Ovary (tissue), 9 donors: ENCODE results near the gene TLL2. TPM values are rescaled to one million over a fixed set of nuclear protein-coding genes. Genes with fewer than 3 reads are reported as not detected.

ENCODE experiments used
- DNase-seq, 5 donors: peaks; one replicate each; pipeline ENCODE4 v3.0.0-alpha.2; 2019 to 2020
- H3K27ac ChIP-seq, 2 donors: fragments of 200-600 bp; one replicate each; pipeline versions ENCODE4 v1.5.1 to v1.8.0; 2019 to 2022
- H3K27me3 ChIP-seq: fragments of 200-600 bp; one replicate; pipeline ENCODE4 v1.8.0; 2022
- H3K36me3 ChIP-seq: fragments of 200-600 bp; sonication (generic); one replicate; pipeline ENCODE4 v1.5.1; 2019
- H3K4me1 ChIP-seq: one replicate; pipeline ENCODE4 v1.8.1; 2013; ENCODE audit warnings: mild to moderate bottlenecking, moderate library complexity; ENCODE audit not compliant: insufficient read depth
- H3K4me3 ChIP-seq: fragments of 200-600 bp; sonication (generic); one replicate; pipeline ENCODE4 v1.5.1; 2017
- H3K9me3 ChIP-seq, 2 donors: fragments of 200-600 bp in 1 of 2; sonication (generic) in 1 of 2; one replicate each; pipeline versions ENCODE4 v1.5.1 to v1.8.1; 2013 to 2019; ENCODE audit warnings: mild to moderate bottlenecking in 1 of 2, moderate library complexity in 1 of 2
- CTCF ChIP-seq, 3 donors: fragments of 450-650 bp in 2 of 3; fragments of 200-600 bp in 1 of 3; IDR thresholded peaks; one replicate each; pipeline versions ENCODE4 v1.5.1 to v1.8.0; 2016 to 2022; ENCODE audit warnings: antibody characterized with exemption in 3 of 3, mild to moderate bottlenecking in 1 of 3
- EP300 ChIP-seq: sonication (generic); formaldehyde crosslinking; IDR thresholded peaks from one replicate; pipeline ENCODE4 v1.6.1; 2017; ENCODE audit warnings: antibody characterized with exemption
- POLR2A ChIP-seq: fragments of 450-650 bp; IDR thresholded peaks from one replicate; pipeline ENCODE4 v1.6.1; 2017; ENCODE audit warnings: antibody characterized with exemption, mild to moderate bottlenecking, moderate library complexity
- WGBS, 3 donors: extraction: QIAGEN DNeasy Blood & Tissue Kit in 1 of 3; methylation state at CpG; one replicate each; pipeline versions ENCODE4 v1.1.5 to v1.1.7; 2013 to 2017; 5-methylcytosine and 5-hydroxymethylcytosine counted together
- intact Hi-C, 4 donors: fragments of 100-400 bp; cut with DNase I; formaldehyde crosslinking; loops; one replicate each; pipeline versions ENCODE4 v1.11.0 to v1.15.1; 2022 to 2023
- polyA plus RNA-seq, 2 donors: library from polyadenylated mRNA; stranded (reverse); fragments of 200-250 nt in 1 of 2; fragments of 350-450 nt in 1 of 2; fragmentation: Illumina TruSeq in 1 of 2; extraction: RNeasy Lipid Tissue Mini Kit (QIAGEN cat#74804) in 1 of 2; gene quantifications; one replicate each; pipeline ENCODE4 v1.2.3, GENCODE V29; 2013 to 2014
- total RNA-seq, 7 donors: library from RNA; depleted of rRNA in 2 of 7; stranded (reverse); fragments of >200 nt in 2 of 7; fragmentation: NEBNext Ultra II Directional in 3 of 7; extraction: Animal tissue kit (Norgen Biotek cat#: 25700) in 3 of 7; gene quantifications; one replicate each; pipeline versions ENCODE4 v1.1.0 to v1.2.4, GENCODE V29; 2016 to 2023
- donor health status: DM: no; HTN: no; CAD: no; lungs with moderate emphysema.
- donor health status: DM: no; HTN: no; CAD: no.
- donor health status: Bipolar disorder and iron deficiency.
- donor health status: DM: yes; HTN: yes; CAD: no.
- donor health status: DM: no; HTN: no; CAD: no.
- donor health status: DM: yes; HTN: yes; CAD: no.

TLL2 gene
- total and polyA plus RNA-seq, 9 donors: 0.07 to 0.68 (median 0.29) TPM; not detected in 1

DNA sequence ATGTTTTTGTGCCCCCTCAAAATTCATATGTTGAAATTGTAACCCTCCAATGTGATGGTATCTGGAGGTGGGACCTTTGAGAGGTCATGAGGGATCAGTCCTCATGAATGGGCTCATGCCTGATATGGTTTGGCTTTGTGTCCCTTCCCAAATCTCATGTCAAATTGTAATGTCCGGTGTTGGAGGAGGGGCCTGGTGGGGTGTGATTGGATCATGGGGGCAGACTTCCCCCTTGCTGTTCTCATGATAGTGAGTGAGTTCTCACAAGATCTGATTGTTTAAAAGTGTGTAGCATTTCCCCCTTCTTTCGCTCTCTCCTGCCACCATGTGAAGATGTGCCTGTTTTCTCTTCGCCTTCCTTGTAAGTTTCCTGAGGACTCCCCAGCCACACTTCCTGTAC is 53.4 kb downstream of the TLL2 start:
- Histone ChIP-seq H3K4me3 (no peak overlapping the region), H3K27ac (no peak overlapping the region), H3K27me3 (no peaks in the 10 kb centered on the region), H3K9me3 (no peaks in the 10 kb centered on the region), H3K4me1 (no peaks in the 10 kb centered on the region), H3K36me3 (no peaks in the 10 kb centered on the region)
- no peak for TF ChIP-seq CTCF (IDR thresholded peaks at IDR 0.05)
- no peak for DNase-seq
- intact Hi-C loops: no loop called here
- 95 to 98% (median 96%) methylated on average over 3 of the region's 3 CpGs for WGBS, 3 donors

- 74 to 82% (median 75%) methylated on average over 5 of the region's 5 CpGs for WGBS, 3 donors
- intact Hi-C loops: no loop called here
- Histone ChIP-seq H3K4me1 (no peaks in the 10 kb centered on the region), H3K9me3 (no peaks in the 10 kb centered on the region), H3K36me3 (no peaks in the 10 kb centered on the region), H3K27me3 (no peaks in the 10 kb centered on the region), H3K4me3 (no peak overlapping the region), H3K27ac (no peak overlapping the region)
- DNase-seq: no peak
- TF ChIP-seq CTCF (IDR thresholded peaks at IDR 0.05) (no peak), EP300 (no peak), POLR2A (no peak)
Measured at GRCh38 chr10:96457341-96457740, 56.4 kb downstream of the TLL2 start.

GRCh38 chr10:96456296-96456840 is 57.4 kb downstream of the TLL2 start:
- H3K4me3 ChIP-seq: no peak overlapping the region
- TF ChIP-seq CTCF (IDR thresholded peaks at IDR 0.05): no peak
- no peak for TF ChIP-seq POLR2A
- TF ChIP-seq EP300: no peak
- no peaks in the 10 kb centered on the region for H3K9me3 ChIP-seq
- no peaks in the 10 kb centered on the region for H3K4me1 ChIP-seq
- no peaks in the 10 kb centered on the region for H3K36me3 ChIP-seq
- intact Hi-C loops: no loop called here
- WGBS, 3 donors: 76 to 84% (median 82%) methylated on average over 5 of the region's 5 CpGs
- no peak for DNase-seq
- H3K27me3 ChIP-seq: no peaks in the 10 kb centered on the region
- H3K27ac ChIP-seq: no peak overlapping the region

DNA sequence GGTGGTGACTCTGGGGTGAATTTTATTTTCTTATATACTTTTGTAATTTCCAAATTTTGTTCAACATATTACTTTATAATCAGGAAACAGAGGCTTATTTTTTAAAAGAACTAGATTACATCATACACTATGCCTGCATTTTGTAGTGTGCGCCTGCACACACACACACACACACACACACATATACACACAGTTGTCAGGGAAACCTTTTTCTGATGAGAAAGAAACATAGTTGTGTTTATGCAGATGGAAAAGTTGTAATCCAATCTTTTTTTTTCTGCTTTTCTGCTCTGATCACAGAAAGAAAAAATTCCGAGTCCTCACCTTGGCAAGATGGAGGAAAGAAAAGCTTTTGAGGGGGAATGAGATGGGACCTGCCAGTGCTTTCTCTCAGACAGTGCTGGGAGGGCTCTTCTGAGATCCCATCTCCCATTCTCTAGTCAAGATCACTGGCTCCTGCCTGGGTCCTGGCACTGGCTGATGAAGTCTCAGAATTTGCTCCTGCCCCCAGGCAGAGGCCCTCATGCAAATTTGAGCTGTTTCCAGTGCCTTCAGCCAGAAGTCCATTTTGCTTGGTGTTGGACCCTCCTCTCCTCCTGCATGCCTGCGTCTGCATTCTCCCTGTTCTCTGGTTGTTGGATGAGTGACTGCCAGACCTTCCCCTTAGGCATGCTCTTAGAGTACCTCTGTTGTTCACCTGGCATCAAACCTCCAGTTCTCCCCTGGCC is 59.7 kb downstream of the TLL2 start:
- Histone ChIP-seq H3K27me3 (no peaks in the 10 kb centered on the region), H3K4me1 (no peaks in the 10 kb centered on the region), H3K9me3 (no peaks in the 10 kb centered on the region), H3K36me3 (no peaks in the 10 kb centered on the region), H3K27ac (no peak overlapping the region), H3K4me3 (no peak overlapping the region)
- TF ChIP-seq POLR2A: no peak
- intact Hi-C loops: no loop called here
- 65 to 79% (median 73%) methylated on average over 3 of the region's 3 CpGs for WGBS, 3 donors
- no peak for DNase-seq

- no peaks in the 10 kb centered on the region for H3K27me3 ChIP-seq
- no peaks in the 10 kb centered on the region for H3K36me3 ChIP-seq
- DNase-seq: no peak
- TF ChIP-seq POLR2A (no peak), CTCF (IDR thresholded peaks at IDR 0.05) (no peak), EP300 (no peak)
- H3K4me1 ChIP-seq: no peaks in the 10 kb centered on the region
- H3K4me3 ChIP-seq: no peak overlapping the region
- no peak overlapping the region for H3K27ac ChIP-seq
- no peaks in the 10 kb centered on the region for H3K9me3 ChIP-seq
- 44 to 52% (median 49%) methylated on average over 7 of the region's 7 CpGs for WGBS, 3 donors
- intact Hi-C loops: no loop called here
Measured at GRCh38 chr10:96452494-96453153, 61.1 kb downstream of the TLL2 start.
